Measurements from ENCODE around the gene DPF3.

DNA sequence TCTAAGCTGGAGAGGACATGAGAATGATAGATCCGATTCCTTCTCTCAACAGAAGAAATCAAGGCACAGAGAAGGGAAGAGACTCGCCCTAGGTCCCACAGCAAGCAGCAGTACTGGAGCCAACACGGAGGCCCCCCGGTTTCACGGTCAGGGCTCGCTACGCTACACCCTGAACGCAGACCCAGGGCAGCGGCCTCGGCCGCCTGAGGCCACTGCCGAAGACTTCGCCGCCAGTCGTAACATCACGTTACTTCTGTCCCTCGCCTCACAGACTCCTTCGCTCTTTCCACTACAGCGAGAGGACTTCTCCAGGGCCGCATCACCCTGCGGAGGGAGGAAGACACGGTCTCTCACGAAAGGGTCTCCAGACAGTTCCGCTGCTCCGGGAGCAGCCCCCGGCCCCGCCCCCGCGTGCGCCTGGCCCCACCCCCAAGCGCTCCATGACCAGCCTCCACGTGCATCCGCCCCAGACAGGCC lies 32.0 kb upstream of the DPF3 start:
- no peak for TF ChIP-seq POLR2AphosphoS5 (IDR thresholded peaks at IDR 0.05)
- TF ChIP-seq, protein P1, sequence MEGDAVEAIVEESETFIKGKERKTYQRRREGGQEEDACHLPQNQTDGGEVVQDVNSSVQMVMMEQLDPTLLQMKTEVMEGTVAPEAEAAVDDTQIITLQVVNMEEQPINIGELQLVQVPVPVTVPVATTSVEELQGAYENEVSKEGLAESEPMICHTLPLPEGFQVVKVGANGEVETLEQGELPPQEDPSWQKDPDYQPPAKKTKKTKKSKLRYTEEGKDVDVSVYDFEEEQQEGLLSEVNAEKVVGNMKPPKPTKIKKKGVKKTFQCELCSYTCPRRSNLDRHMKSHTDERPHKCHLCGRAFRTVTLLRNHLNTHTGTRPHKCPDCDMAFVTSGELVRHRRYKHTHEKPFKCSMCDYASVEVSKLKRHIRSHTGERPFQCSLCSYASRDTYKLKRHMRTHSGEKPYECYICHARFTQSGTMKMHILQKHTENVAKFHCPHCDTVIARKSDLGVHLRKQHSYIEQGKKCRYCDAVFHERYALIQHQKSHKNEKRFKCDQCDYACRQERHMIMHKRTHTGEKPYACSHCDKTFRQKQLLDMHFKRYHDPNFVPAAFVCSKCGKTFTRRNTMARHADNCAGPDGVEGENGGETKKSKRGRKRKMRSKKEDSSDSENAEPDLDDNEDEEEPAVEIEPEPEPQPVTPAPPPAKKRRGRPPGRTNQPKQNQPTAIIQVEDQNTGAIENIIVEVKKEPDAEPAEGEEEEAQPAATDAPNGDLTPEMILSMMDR (IDR thresholded peaks at IDR 0.05), result no peak
